ENCODE data around the gene GNL3L. TPM values are rescaled to one million over a fixed set of nuclear protein-coding genes. Genes with fewer than 3 reads are reported as not detected.
"Not testable (repeated sequence)": the region's sequence is repeated elsewhere in the genome, so short reads cannot be mapped to it uniquely, and the experiment has no call there.

GNL3L gene
- total RNA-seq, 2 experiments from 2014 or later: 40.6 to 53.9 TPM

- H3K9me3 Mint-ChIP-seq (ENCODE audit: low read depth): no peaks in the 10 kb centered on the region
- no peak for ATAC-seq
- no peak for DNase-seq
- H3K4me1 Mint-ChIP-seq: no peaks in the 10 kb centered on the region
- H3K4me3 Mint-ChIP-seq: no peak overlapping the region
- H3K27me3 Mint-ChIP-seq: peaks cover 6% of the 10 kb centered on the region
- peaks cover 2% of the 10 kb centered on the region for H3K36me3 Mint-ChIP-seq
- CTCF ChIA-PET: no interaction called here
- H3K27ac Mint-ChIP-seq: no peak overlapping the region
These were observed 20.6 kb upstream of the GNL3L start for GRCh38 chrX:54509400-54509799.

GRCh38 chrX:54529151-54529550 is 868 bp upstream of the GNL3L start:
- Mint-ChIP-seq H3K9me3 (ENCODE audit: low read depth) (peaks cover 2% of the 10 kb centered on the region), H3K27ac (peak overlapping the region; percentile 94), H3K4me3 (peak overlapping the region; percentile 89), H3K36me3 (peaks cover 18% of the 10 kb centered on the region), H3K27me3 (no peaks in the 10 kb centered on the region), H3K4me1 (peaks cover 29% of the 10 kb centered on the region)
- DNase-seq (no peak), ATAC-seq (no peak)
- CTCF ChIA-PET: interaction anchor here (0.8 kb wide), 1 partner anchor 111 kb away, joined by 5 read pairs; no protein-coding TSS in a partner anchor

GRCh38 chrX:54530357-54530900 is 410 bp downstream of the GNL3L start:
- CTCF ChIA-PET: no interaction called here
- Mint-ChIP-seq H3K4me3 (peak overlapping the region; percentile 89), H3K27me3 (no peaks in the 10 kb centered on the region), H3K9me3 (ENCODE audit: low read depth) (peaks cover 2% of the 10 kb centered on the region), H3K27ac (peak overlapping the region; percentile 91), H3K4me1 (peaks cover 36% of the 10 kb centered on the region), H3K36me3 (peaks cover 21% of the 10 kb centered on the region)
- ATAC-seq (peak; percentile 18), DNase-seq (peak; percentile 41)

GRCh38 chrX:54534271-54534670 is 4.3 kb downstream of the GNL3L start:
- DNase-seq (no peak), ATAC-seq (no peak)
- no peak overlapping the region for H3K4me3 Mint-ChIP-seq
- peaks cover 33% of the 10 kb centered on the region for H3K4me1 Mint-ChIP-seq
- no peaks in the 10 kb centered on the region for H3K27me3 Mint-ChIP-seq
- no peak overlapping the region for H3K27ac Mint-ChIP-seq
- no peaks in the 10 kb centered on the region for H3K9me3 Mint-ChIP-seq (ENCODE audit: low read depth)
- CTCF ChIA-PET: no interaction called here
- H3K36me3 Mint-ChIP-seq: peaks cover 25% of the 10 kb centered on the region

GRCh38 chrX:54540289-54540688 is 10.3 kb downstream of the GNL3L start:
- peaks cover 43% of the 10 kb centered on the region for H3K36me3 Mint-ChIP-seq
- H3K9me3 Mint-ChIP-seq (ENCODE audit: low read depth): no peaks in the 10 kb centered on the region
- H3K27ac Mint-ChIP-seq: no peak overlapping the region
- peaks cover 2% of the 10 kb centered on the region for H3K4me1 Mint-ChIP-seq
- H3K4me3 Mint-ChIP-seq: no peak overlapping the region
- ATAC-seq (no peak), DNase-seq (no peak)
- no peaks in the 10 kb centered on the region for H3K27me3 Mint-ChIP-seq
- CTCF ChIA-PET: no interaction called here

- CTCF ChIA-PET: not testable (repeated sequence)
These were observed 12.2 kb downstream of the GNL3L start for GRCh38 chrX:54542239-54542638.

GRCh38 chrX:54550821-54551220 is 20.8 kb downstream of the GNL3L start:
- Mint-ChIP-seq H3K27ac (no peak overlapping the region), H3K4me1 (no peaks in the 10 kb centered on the region), H3K9me3 (ENCODE audit: low read depth) (no peaks in the 10 kb centered on the region), H3K36me3 (peaks cover 43% of the 10 kb centered on the region), H3K27me3 (no peaks in the 10 kb centered on the region), H3K4me3 (no peak overlapping the region)
- DNase-seq (no peak), ATAC-seq (no peak)
- CTCF ChIA-PET: no interaction called here

More at GRCh38 chrX:54542239-54542638, 12.2 kb downstream of the GNL3L start:
- H3K36me3 Mint-ChIP-seq: peaks cover 41% of the 10 kb centered on the region
- H3K27ac Mint-ChIP-seq; DNase-seq; ATAC-seq; H3K27me3 Mint-ChIP-seq; H3K9me3 Mint-ChIP-seq (ENCODE audit: low read depth); H3K4me1 Mint-ChIP-seq; H3K4me3 Mint-ChIP-seq: not testable (repeated sequence)

- H3K9me3 Mint-ChIP-seq (ENCODE audit: low read depth): no peaks in the 10 kb centered on the region
- CTCF ChIA-PET: no interaction called here
- H3K4me1 Mint-ChIP-seq: no peaks in the 10 kb centered on the region
- no peaks in the 10 kb centered on the region for H3K27me3 Mint-ChIP-seq
- no peak overlapping the region for H3K4me3 Mint-ChIP-seq
- peaks cover 48% of the 10 kb centered on the region for H3K36me3 Mint-ChIP-seq
- ATAC-seq: no peak
- no peak for DNase-seq
- no peak overlapping the region for H3K27ac Mint-ChIP-seq
These were observed 21.8 kb downstream of the GNL3L start for GRCh38 chrX:54551801-54552200.

- ATAC-seq; DNase-seq; H3K27me3 Mint-ChIP-seq; CTCF ChIA-PET; H3K9me3 Mint-ChIP-seq (ENCODE audit: low read depth); H3K4me1 Mint-ChIP-seq; H3K4me3 Mint-ChIP-seq: not testable (repeated sequence)
- H3K36me3 Mint-ChIP-seq: peaks cover 34% of the 10 kb centered on the region
- peak overlapping the region; percentile 28 for H3K27ac Mint-ChIP-seq
These were observed 25.0 kb downstream of the GNL3L start for GRCh38 chrX:54555006-54555405.

- no peaks in the 10 kb centered on the region for H3K27me3 Mint-ChIP-seq
- no peak overlapping the region for H3K27ac Mint-ChIP-seq
- DNase-seq: no peak
- H3K36me3 Mint-ChIP-seq: peaks cover 38% of the 10 kb centered on the region
- H3K4me3 Mint-ChIP-seq: no peak overlapping the region
- CTCF ChIA-PET: no interaction called here
- H3K9me3 Mint-ChIP-seq (ENCODE audit: low read depth): no peaks in the 10 kb centered on the region
- ATAC-seq: no peak
- H3K4me1 Mint-ChIP-seq: no peaks in the 10 kb centered on the region
These were observed 30.4 kb downstream of the GNL3L start for GRCh38 chrX:54560411-54560810.

GRCh38 chrX:54561622-54562021 is 31.6 kb downstream of the GNL3L start:
- no peak overlapping the region for H3K4me3 Mint-ChIP-seq
- peaks cover 35% of the 10 kb centered on the region for H3K36me3 Mint-ChIP-seq
- H3K9me3 Mint-ChIP-seq (ENCODE audit: low read depth): no peaks in the 10 kb centered on the region
- no peaks in the 10 kb centered on the region for H3K27me3 Mint-ChIP-seq
- no peak overlapping the region for H3K27ac Mint-ChIP-seq
- ATAC-seq (no peak), DNase-seq (no peak)
- H3K4me1 Mint-ChIP-seq: no peaks in the 10 kb centered on the region
- CTCF ChIA-PET: no interaction called here

GRCh38 chrX:54564936-54565335 is 34.9 kb downstream of the GNL3L start:
- DNase-seq (no peak), ATAC-seq (no peak)
- no peaks in the 10 kb centered on the region for H3K27me3 Mint-ChIP-seq
- no peak overlapping the region for H3K27ac Mint-ChIP-seq
- CTCF ChIA-PET: no interaction called here
- peaks cover 42% of the 10 kb centered on the region for H3K36me3 Mint-ChIP-seq
- no peak overlapping the region for H3K4me3 Mint-ChIP-seq
- H3K9me3 Mint-ChIP-seq (ENCODE audit: low read depth): peaks cover 2% of the 10 kb centered on the region
- no peaks in the 10 kb centered on the region for H3K4me1 Mint-ChIP-seq

GRCh38 chrX:54570332-54570731 is 40.3 kb downstream of the GNL3L start:
- no peak overlapping the region for H3K27ac Mint-ChIP-seq
- DNase-seq (no peak), ATAC-seq (no peak)
- H3K36me3 Mint-ChIP-seq: peaks cover 39% of the 10 kb centered on the region
- no peak overlapping the region for H3K4me3 Mint-ChIP-seq
- H3K9me3 Mint-ChIP-seq (ENCODE audit: low read depth): peaks cover 2% of the 10 kb centered on the region
- no peaks in the 10 kb centered on the region for H3K4me1 Mint-ChIP-seq
- H3K27me3 Mint-ChIP-seq: no peaks in the 10 kb centered on the region
- CTCF ChIA-PET: no interaction called here

GRCh38 chrX:54572641-54573040 is 42.6 kb downstream of the GNL3L start:
- peaks cover 43% of the 10 kb centered on the region for H3K36me3 Mint-ChIP-seq
- H3K4me1 Mint-ChIP-seq; DNase-seq; H3K9me3 Mint-ChIP-seq (ENCODE audit: low read depth); H3K27ac Mint-ChIP-seq; ATAC-seq; H3K4me3 Mint-ChIP-seq; H3K27me3 Mint-ChIP-seq; CTCF ChIA-PET: not testable (repeated sequence)

- Mint-ChIP-seq H3K4me3 (no peak overlapping the region), H3K9me3 (ENCODE audit: low read depth) (no peaks in the 10 kb centered on the region), H3K27ac (no peak overlapping the region), H3K27me3 (no peaks in the 10 kb centered on the region), H3K4me1 (peaks cover 5% of the 10 kb centered on the region), H3K36me3 (peaks cover 15% of the 10 kb centered on the region)
- DNase-seq (no peak), ATAC-seq (no peak)
- CTCF ChIA-PET: no interaction called here
These were observed 67.7 kb downstream of the GNL3L start for GRCh38 chrX:54597728-54598127.

All from activated CD8-positive, alpha-beta memory T cell treated with anti-CD3 and anti-CD28 coated beads, Interleukin-2, amount 10 ng/mL, durations not matched to agents 7 days and 5 days (primary cell).